Measurements from ENCODE around the gene VPS41.

The VPS41 gene

GRCh38 chr7:38851321-38851720 is 57.7 kb downstream of the VPS41 start:
- no peak for DNase-seq (ENCODE audit: low read depth)
- no peak overlapping the region for H3K4me3 ChIP-seq (ENCODE audit: low read depth, low read length)
- TF ChIP-seq CTCF (IDR thresholded peaks at IDR 0.05; ENCODE audit: low read depth, low read length) (no peak), MAX (IDR thresholded peaks at IDR 0.05; ENCODE audit: low read depth, low read length) (no peak), MYC (IDR thresholded peaks at IDR 0.05; ENCODE audit: low read depth, low read length) (no peak), POLR2A (IDR thresholded peaks at IDR 0.05; ENCODE audit: extremely low read depth, insufficient read length) (no peak)

GRCh38 chr7:38846280-38846679 is 62.7 kb downstream of the VPS41 start:
- no peak for DNase-seq (ENCODE audit: low read depth)
- TF ChIP-seq CTCF (IDR thresholded peaks at IDR 0.05; ENCODE audit: low read depth, low read length), result no peak
- no peak for TF ChIP-seq MYC (IDR thresholded peaks at IDR 0.05; ENCODE audit: low read depth, low read length)
- TF ChIP-seq POLR2A (IDR thresholded peaks at IDR 0.05; ENCODE audit: extremely low read depth, insufficient read length), result no peak
- TF ChIP-seq MAX (IDR thresholded peaks at IDR 0.05; ENCODE audit: low read depth, low read length), result no peak
- no peak overlapping the region for H3K4me3 ChIP-seq (ENCODE audit: low read depth, low read length)

- DNase-seq (ENCODE audit: low read depth), result no peak
- no peak for TF ChIP-seq MYC (IDR thresholded peaks at IDR 0.05; ENCODE audit: low read depth, low read length)
- TF ChIP-seq MAX (IDR thresholded peaks at IDR 0.05; ENCODE audit: low read depth, low read length), result no peak
- TF ChIP-seq CTCF (IDR thresholded peaks at IDR 0.05; ENCODE audit: low read depth, low read length), result no peak
- TF ChIP-seq POLR2A (IDR thresholded peaks at IDR 0.05; ENCODE audit: extremely low read depth, insufficient read length), result no peak
- no peak overlapping the region for H3K4me3 ChIP-seq (ENCODE audit: low read depth, low read length)
These were observed 63.9 kb downstream of the VPS41 start for GRCh38 chr7:38844952-38845563.

- H3K4me3 ChIP-seq (ENCODE audit: low read depth, low read length), result no peak overlapping the region
- TF ChIP-seq POLR2A (IDR thresholded peaks at IDR 0.05; ENCODE audit: extremely low read depth, insufficient read length), result no peak
- TF ChIP-seq MYC (IDR thresholded peaks at IDR 0.05; ENCODE audit: low read depth, low read length), result no peak
- TF ChIP-seq CTCF (IDR thresholded peaks at IDR 0.05; ENCODE audit: low read depth, low read length), result no peak
- no peak for TF ChIP-seq MAX (IDR thresholded peaks at IDR 0.05; ENCODE audit: low read depth, low read length)
- DNase-seq (ENCODE audit: low read depth), result no peak
These were observed 66.2 kb downstream of the VPS41 start for GRCh38 chr7:38842746-38843145.

DNA sequence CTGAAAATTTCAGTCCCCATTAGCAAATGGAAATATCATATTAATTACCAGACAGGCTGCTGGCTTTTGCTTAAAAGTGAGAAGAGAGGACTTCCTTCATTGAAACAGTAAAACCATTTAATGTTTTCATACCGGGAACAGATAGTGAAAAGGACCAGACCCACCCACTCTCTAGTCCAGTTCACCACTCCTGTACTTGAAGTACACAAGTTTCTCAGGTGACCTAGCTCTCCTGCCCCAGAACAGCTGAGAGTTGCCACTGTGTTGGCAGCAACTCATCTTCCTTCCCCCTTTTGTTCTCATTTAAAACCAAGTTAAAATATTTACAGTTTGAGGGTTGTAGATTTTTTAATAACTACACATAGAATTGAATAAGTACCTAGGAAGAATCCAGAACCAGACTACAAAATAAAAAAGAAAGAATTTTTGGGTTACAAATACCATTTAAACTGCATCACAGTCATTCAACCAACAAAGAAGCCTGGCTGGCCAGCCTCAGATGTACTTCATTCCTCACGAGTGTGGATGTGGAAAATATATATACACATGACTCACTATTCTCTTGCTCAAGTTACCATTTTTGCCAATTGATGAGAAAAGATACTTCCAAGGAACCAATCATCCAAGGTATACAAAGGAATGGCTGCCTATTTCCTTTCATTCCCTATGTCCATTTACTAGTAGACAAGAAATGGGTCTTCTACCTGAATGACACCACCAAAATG is 68.1 kb downstream of the VPS41 start:
- TF ChIP-seq MAX (IDR thresholded peaks at IDR 0.05; ENCODE audit: low read depth, low read length), result no peak
- no peak for TF ChIP-seq POLR2A (IDR thresholded peaks at IDR 0.05; ENCODE audit: extremely low read depth, insufficient read length)
- no peak for TF ChIP-seq CTCF (IDR thresholded peaks at IDR 0.05; ENCODE audit: low read depth, low read length)
- TF ChIP-seq MYC (IDR thresholded peaks at IDR 0.05; ENCODE audit: low read depth, low read length), result no peak
- no peak overlapping the region for H3K4me3 ChIP-seq (ENCODE audit: low read depth, low read length)
- no peak for DNase-seq (ENCODE audit: low read depth)

Measured in NB4 (cell line).